ENCODE measurements around the gene IPO4.

Gene IPO4

DNA sequence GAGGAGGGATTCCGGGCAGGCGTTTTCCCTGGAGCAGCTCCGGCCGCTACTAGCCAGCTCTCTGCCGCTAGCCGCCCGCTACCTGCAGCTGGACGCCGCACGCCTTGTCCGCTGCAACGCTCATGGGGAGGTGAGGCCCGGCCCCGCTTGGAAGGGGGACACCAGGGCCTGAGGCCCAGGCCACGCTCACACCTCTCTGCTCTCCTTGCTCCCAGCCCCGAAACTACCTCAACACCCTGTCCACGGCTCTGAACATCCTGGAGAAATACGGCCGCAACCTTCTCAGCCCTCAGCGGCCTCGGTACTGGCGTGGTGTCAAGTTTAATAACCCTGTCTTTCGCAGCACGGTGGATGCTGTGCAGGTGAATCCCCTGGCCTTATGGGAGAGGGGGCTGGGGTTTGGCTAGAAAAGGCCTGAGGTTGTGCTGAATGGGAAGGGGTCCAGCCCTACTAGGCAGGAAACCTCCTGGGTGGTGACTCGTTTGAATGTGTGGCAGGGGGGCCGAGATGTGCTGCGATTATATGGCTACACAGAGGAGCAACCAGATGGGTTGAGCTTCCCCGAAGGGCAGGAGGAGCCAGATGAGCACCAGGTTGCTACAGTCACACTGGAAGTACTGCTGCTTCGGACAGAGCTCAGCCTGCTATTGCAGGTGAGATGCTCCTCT lies 40.7 kb downstream of the IPO4 start:
- DNase-seq (ENCODE audit: low read depth, low spot score): no peak

DNA sequence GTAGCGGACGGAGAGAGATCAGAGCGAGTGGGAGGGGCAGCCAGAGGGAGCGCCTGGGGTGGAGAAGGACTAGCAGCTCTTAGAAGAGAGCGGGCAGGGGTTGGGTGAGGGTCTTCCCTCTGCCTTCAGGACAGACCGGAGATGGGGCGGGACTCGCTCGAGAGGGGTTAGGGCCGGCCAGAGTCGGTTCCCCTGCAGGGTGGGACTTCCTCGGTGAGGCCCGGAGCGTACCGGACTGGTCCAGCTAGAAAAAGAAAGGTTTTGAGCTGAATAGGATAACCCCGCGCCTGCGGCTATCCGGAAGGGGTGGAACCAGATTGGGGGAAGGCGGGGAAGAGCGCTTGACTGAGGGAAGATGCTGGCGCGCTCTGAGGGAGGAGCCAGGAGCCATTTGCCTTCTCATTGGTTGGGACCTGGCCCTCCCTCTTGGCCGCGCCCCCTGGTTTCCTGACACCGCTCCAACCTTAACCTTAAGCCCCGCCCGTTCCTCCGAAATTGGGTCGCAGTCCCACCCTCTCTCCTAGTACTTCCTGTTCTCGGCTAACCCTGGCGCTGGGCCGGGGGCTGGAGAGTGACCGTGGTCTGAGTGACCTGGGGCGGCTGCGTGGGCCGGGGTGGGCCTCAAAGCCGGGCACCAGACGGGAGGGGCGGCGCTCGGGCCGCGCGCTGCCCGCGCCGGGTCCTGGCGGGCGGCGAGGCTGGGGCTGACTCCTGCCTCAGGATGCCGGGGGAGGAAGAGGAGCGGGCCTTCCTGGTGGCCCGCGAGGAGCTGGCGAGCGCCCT lies 41.4 kb downstream of the IPO4 start, which contains the start of gene RNF31:
Gene RNF31, plus strand, starts transcription at position 521 of the 783 bp plus-strand sequence. Its CDS starts 201 bp downstream, at position 722.
- DNase-seq (ENCODE audit: low read depth, low spot score): peak; percentile 99

DNA sequence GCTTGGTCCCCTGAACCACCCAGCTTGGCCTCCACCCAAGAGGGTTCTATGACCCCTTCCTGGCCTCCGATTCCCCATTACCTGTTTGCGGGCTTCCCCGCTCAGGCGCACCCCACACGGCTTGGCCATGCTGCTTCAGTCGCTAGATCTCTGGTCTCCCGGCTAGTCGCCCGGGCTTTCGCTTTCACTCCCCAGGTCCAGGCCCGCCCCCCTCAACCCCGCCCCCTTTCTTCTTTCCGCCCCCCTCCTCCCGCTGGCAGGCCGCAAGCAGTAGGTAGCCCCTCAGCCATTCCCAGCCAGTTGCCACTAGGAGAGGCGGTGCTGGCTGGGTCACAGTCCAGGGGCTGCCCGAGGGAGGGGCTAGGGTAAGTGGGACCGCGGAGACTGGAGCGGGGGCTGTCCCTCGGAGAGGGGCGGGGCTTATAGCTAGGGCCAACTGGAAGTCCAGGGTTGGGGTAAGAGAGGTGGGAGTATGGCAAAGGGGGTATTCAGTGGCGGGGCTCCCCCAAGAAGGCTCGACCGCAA lies 42.1 kb downstream of the IPO4 start, which contains the start of gene PSME2:
Gene PSME2, minus strand, starts transcription at position 158 of the 525 bp plus-strand sequence. Its CDS starts 29 bp downstream, at position 129.
- peak; percentile 98 for DNase-seq (ENCODE audit: low read depth, low spot score)

DNA sequence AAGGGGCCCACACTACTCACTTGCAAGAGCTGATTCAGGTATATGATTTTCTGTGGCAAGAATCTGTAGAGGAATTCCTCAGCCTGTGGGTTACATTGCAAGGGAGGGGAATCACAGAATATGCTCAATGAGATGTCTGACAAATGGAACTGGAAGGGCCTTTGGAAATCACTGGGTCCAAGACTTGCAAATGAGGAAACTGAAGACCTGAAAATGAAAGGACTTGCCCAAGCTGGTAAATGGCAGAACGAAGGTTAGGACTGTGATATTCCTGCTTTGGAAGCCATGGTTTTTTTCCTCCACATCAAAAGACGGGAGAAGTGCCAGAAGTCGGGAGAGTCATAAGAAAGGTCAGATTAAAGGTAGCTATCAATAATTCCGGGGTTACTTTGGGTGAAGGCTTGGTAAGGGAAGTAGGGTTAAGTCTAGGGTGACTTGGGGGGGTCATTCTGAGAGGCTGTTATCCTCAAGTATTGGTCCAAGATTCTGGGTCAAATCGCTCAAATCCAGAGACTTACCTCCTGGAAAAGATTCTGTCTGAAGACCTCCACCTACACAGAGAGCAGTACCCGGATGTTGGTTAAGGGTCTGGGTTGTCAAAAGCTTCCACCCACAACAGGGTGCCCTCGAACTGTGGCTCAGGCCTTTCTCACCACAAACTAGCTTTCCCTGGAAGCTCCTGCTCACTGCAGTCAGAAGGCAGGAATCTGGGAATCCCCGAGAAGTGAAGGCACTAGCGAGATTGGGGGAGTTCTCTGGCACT lies 42.7 kb downstream of the IPO4 start:
- DNase-seq (ENCODE audit: low read depth, low spot score): peak; percentile 68

DNA sequence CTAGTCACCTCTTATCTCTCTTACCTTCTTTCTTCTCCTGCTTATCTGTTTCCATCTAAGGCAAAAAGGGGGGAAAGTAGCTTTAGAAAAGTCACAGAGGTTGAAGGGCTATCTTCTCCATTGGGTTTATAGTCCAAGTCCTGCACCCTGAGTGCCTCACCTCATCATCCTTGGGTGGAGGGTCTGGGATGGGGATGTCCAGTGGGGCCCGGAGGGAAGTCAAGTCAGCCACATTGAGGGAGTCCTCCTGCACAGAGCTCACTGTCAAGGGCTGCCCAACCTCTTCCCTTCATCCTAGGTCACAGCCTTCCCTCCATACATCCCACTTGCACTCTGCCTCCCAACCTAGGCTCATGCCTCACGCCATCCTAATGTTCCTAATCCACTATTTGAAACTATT lies 43.4 kb downstream of the IPO4 start:
- no peak for DNase-seq (ENCODE audit: low read depth, low spot score)

DNA sequence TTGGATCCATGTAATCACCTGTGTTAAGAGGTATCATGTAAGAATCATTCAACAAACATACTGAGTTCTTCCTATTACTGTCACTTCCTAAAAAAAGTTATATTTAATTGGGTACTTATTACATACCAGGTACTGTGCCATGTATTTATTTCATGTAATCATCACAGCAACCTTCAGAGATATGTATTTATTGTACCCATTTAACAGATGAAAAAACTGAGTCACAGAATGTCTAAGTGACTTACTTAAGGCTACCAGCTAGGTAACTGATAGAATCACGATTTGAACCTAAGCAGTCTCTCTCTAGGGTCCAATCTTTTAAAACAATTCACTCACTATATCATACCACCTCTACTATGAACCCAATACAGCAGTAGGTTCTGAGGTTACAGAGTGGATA lies 44.2 kb downstream of the IPO4 start:
- no peak for DNase-seq (ENCODE audit: low read depth, low spot score)

DNA sequence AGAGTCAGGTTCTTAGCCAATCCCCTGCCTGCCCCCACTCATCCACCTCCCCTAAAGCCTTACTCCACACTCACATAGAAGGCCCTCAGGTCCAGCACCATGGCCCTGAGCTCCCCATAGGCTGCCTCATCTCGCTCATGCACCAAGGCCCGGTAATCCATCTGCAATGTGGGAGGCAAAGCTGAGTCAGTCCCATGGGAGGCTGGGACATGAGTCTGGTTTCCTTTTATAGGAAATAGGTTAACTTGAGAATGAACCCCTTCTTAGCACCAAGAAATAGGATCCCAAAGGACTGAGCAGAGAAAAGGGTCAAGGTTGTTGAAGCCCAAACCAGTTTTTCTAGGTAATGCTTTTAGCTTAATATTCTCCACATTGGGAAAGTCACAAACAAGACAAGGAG lies 45.1 kb downstream of the IPO4 start:
- no peak for DNase-seq (ENCODE audit: low read depth, low spot score)

DNA sequence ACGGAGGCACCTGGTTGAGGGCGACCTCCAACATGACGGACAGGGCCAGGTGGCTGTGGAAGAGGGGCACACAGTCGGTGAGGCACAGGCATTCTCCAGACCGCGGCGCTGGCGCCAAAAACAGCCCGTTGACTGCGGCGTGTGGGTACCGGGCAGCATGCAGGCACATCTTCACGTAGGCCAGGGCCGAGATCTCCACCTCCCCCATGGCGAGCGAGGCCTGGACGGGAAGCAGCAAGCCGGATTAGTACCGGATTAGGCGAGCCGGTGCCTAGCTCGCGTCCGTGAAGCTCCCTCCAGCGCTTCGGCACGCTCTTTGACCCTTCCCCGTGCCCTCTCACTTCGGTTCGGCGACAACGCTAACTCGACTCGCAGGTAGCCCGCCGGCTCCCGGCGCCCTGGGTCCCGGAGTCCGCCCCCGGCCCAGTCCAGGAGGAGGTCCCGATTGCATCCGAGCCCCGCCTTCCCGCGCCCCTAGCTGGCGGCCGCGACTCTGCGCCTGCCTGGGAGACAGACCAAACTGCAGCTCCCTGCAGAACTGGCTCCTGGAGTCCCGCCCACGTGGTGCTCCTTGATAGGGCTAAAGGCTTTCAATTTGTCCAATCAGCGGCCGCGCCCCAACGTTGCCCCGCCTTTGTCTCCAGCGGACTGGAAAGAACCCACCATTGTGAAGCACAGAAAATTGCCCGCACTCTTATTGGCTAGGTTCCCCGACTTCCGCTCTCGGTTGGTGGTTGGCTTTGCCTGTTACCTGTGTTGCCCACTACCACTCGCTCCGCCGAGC lies 47.3 kb downstream of the IPO4 start, which contains the start of gene EMC9:
Gene EMC9, minus strand, starts transcription at position 495 of the 784 bp plus-strand sequence. Its CDS starts 287 bp downstream, at position 208.
- DNase-seq (ENCODE audit: low read depth, low spot score): peak; percentile 100

DNA sequence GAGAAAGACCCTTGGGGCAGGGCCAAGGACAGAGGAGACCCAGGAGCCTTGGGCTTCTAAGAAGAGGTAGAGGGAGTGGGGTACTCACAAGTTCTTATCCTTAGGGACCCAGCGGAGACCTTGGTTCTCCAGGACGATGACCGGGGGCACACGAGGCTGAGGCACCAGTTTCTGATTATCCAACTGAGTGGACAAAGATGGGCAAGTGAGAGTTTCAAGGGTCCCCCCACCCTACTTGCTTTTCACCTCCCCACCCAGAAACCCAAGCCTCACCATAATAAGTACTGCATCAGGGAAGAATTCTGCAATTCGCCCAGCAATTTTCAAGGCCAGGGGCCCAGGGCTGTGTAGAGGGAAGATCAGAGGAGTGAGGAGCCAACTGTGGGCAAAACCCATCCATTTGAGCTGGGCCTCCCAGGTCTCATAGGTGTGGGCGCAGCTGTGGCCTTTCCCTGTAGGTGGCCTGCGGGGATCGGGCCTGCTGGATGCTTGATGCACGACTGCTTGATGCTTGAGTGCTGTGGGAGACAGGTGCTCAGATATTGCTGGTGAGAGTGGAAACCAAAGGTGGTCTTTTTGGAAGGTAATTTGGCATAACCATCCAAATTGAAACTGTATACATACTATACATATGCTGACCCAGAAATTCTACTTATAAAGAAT lies 49.2 kb downstream of the IPO4 start:
- DNase-seq (ENCODE audit: low read depth, low spot score): no peak

DNA sequence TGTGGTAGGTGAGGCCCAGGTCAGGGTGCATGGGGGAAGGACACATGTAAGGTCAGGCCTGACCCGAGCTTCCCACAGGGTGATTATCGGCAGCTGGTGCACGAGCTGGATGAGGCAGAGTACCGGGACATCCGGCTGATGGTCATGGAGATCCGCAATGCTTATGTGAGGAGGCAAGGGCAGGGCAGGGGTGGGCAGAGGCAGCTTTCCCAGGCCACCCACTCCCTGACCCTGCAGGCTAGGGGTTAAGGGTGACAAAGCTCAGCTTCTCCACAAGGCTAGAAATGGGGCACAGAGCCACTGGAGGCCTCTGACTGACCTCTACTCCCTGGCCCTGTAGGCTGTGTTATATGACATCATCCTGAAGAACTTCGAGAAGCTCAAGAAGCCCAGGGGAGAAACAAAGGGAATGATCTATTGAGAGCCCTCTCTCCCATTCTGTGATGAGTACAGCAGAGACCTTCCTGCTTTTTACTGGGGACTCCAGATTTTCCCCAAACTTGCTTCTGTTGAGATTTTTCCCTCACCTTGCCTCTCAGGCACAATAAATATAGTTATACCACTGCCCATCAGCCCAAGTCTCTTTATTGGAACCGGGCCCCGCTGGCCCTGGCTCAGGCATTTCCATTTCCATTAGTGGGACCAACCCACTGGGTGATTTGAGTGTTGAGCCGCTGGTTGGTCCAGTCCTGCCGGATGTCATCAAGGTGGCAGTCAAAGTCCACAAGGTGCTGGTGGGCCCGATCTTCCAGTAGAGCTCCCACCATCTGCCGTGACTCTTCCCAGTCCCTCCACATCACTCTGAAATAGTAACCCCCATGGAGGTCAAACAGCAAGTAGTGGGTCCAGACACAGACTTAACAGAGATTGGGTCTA lies 50.0 kb downstream of the IPO4 start:
- DNase-seq (ENCODE audit: low read depth, low spot score): no peak

DNA sequence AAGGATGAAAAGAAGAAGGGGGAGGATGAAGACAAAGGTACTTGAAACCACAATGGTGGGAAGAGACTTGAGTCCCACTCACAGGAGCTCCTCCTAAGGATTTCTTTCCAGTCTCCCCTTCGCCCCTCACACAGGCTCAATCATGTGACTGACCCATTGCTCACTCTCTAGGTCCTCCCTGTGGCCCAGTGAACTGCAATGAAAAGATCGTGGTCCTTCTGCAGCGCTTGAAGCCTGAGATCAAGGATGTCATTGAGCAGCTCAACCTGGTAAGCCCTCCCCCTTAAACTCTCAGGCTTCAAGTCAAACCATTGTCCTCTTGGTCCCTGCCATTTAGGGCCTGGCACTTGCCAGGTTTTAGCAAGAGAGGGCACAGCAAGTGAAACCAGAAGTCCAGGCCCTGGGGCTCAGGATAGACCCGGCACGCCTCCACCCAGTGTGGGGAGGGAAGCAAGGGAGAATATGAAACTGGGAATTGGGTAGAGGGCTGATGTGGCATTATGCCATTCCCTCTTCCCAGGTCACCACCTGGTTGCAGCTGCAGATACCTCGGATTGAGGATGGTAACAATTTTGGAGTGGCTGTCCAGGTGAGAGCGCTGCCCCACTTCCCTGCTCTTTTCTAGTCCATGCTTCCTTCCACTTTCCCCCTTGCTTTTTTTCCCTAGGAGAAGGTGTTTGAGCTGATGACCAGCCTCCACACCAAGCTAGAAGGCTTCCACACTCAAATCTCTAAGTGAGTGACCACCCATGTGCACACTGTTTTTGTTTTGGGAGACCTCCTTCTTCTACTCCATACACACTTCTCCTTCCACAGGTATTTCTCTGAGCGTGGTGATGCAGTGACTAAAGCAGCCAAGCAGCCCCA lies 50.9 kb downstream of the IPO4 start:
- no peak for DNase-seq (ENCODE audit: low read depth, low spot score)

DNA sequence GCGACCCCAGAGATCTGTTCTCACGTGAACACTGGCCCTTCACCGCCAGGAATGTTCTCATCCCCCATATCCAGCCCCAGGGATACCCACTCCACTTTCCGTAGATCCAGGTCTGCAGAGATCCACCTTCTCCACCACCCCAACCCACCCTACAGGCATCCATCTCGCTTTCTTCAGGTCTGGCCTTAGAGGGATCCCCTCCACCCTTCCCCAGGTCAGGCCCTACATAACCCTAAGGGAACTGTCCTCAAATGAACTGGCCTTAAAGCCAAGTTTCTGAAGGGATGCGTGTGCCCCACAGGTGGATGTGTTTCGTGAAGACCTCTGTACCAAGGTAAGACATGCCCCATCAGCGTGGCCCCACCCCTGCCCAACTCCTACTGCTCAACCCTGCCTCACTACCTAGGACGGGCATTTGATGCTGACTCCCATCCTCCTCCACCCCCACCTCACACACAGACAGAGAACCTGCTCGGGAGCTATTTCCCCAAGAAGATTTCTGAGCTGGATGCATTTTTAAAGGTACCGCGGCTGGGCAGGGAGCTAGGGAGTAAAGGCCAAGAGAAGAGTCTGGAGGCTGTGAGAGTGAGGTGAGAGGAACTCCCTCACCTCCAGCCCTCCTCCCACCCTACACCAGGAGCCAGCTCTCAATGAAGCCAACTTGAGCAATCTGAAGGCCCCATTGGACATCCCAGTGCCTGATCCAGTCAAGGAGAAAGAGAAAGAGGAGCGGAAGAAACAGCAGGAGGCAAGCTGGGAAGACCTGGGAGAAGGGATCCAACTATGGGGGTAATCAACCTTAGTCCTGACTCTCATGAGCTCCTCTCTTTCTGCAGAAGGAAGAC lies 51.7 kb downstream of the IPO4 start:
- DNase-seq (ENCODE audit: low read depth, low spot score): no peak

DNA sequence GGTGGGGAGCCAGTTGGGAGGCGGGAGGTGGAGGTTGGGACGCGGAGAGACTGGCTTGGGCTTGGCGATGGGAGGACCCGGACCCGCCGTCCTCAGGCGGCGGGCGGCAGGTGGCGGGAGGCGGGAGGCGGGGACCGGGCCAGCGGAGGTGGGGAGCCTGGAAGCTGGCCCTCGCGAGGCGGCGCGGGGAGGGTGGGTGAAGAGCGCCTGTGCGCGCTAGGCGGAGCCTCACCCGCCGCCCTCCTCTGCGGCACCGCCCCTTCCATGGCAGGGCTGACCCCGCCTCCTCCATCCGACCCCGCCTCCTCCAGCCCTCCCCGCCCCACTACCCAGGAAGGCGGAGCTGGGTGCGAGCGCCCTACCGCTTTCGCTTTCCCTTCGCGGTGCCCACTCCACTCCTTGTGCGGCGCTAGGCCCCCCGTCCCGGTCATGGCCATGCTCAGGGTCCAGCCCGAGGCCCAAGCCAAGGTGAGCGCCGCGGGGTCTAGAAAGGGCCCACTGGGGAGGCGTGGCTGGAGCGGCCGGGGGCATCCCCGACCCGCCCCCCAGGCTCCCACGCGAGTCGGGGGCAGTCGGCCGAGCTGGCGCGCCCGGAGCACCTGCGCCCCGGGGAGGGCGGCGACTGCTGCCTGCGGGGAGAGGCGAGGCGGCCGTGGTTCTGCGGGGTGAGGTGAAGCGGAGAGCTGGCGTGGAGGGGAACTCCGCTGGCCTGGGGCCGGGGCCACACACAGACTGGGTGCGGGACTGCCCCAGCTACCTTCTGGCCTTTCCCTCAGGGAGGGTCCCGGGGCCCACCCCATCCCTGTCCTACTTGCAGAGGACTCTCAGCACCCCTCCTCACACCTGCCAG lies 52.6 kb downstream of the IPO4 start, which contains the start of gene PSME1:
Gene PSME1, plus strand, starts transcription at position 361 of the 850 bp plus-strand sequence. Its CDS starts 69 bp downstream, at position 430.
- DNase-seq (ENCODE audit: low read depth, low spot score): peak; percentile 84

DNA sequence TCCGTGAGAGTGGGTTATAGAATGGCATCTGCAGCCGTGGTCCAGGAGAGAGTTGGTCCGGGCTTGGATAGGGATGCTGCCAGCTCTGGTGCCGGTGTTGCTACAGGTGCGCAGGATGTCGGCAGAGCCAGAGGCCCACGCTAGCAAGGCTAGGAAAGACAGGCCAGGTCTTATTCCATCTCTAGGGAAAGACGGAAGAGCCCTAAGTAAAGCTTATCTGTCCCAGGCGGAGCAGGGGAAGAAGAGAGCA lies 53.1 kb downstream of the IPO4 start:
- DNase-seq (ENCODE audit: low read depth, low spot score): no peak

DNA sequence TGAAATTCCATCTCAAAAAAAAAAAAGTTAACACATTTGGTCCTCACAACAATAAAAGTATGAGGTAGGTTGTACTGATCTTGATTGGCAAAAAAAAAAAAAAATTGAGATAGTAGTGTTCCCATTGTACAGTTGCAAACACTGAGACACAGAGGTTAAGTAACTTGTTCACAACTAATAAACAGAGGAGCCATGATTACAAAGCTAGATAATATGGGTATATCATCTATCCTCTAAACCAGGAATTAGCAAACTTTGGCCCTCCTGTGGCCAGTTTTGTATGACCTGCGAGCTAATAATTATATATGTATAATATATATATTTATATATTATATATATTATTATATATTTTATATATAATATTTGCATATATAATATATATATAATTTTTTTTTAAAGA lies 54.9 kb downstream of the IPO4 start:
- DNase-seq (ENCODE audit: low read depth, low spot score): no peak

DNA sequence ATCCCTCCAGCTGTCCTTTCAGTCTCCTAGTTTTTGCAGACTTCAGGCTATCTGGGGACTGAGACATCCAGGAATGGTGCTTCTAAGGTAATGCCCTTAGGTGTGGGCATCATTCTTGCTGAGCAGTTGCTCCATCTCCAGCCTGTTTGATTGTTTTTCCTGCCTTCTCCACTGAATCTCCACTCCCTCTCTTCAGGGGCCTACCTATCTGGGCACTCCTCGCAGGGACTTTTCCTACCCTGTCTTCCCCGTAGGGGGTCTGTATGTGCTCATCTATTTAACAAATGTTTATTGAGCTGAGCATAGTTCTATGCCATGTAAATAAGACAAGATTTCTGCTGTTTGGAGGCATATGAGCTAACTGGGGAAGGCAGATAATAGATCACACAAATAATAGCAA lies 55.6 kb downstream of the IPO4 start:
- DNase-seq (ENCODE audit: low read depth, low spot score): no peak

Measured in ELF-1 (cell line).